Inferior parietal cortex (tissue), 1 donor: ENCODE results near the gene SKAP2.
"Not testable (repeated sequence)": the region's sequence is repeated elsewhere in the genome, so short reads cannot be mapped to it uniquely, and the experiment has no call there.

Experiments
- DNase-seq: peaks from one replicate; pipeline ENCODE4 v3.0.0-alpha.2; 2016; ENCODE audit errors: extremely low spot score

The SKAP2 gene

DNA sequence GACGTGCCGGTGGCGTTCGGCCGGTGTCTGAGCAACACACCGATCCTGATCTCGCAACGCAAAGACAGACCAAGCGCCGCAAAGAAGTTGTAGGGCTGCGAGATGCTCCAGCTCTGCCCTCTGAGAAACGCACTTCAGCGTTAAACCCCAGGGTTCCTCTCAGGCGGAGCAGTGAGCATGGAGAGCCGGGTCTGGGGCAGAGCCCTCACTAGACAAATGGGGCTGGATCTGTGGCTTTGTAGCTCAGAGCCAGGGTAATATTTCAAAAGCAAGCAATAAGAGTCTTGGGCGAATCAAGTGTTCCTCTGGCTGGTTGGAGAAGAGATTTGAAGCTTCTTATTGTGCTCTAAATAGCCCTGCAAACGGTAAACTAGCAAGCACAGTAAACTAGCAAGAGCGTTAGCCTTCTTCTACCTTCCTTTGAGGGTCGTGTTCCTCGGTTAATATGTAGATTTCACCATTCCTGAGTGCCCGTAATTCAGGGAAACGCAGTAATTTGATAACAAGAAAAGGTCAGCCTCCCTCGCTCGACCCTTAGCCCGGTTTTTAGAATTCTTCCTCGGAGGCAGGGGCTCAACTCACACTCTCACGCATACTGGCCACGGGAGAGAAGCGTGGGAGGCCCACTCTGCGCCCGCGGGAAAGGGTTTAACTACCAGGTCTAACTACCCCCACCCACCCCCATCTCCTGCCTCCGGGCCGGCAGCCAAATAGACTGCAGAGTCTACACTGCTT, 6.7 kb downstream of the SKAP2 start:
- no peak for DNase-seq

DNA sequence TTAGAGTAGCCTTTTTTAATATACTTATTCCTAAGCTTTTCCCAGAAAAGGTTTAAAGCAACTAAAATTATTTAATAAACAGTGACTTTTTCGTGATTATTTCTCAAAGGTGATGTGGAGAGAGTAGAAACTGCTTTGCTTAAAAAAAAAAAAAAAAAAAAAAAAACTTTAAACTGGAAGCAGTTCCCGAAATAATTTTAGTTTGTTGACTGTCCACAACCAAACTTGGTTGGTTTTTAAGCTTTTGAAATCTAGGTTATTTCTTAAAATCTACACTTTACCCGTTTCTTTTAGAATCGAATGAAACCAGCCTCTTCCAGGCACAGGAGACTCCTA, 7.3 kb downstream of the SKAP2 start:
- DNase-seq, result no peak

DNA sequence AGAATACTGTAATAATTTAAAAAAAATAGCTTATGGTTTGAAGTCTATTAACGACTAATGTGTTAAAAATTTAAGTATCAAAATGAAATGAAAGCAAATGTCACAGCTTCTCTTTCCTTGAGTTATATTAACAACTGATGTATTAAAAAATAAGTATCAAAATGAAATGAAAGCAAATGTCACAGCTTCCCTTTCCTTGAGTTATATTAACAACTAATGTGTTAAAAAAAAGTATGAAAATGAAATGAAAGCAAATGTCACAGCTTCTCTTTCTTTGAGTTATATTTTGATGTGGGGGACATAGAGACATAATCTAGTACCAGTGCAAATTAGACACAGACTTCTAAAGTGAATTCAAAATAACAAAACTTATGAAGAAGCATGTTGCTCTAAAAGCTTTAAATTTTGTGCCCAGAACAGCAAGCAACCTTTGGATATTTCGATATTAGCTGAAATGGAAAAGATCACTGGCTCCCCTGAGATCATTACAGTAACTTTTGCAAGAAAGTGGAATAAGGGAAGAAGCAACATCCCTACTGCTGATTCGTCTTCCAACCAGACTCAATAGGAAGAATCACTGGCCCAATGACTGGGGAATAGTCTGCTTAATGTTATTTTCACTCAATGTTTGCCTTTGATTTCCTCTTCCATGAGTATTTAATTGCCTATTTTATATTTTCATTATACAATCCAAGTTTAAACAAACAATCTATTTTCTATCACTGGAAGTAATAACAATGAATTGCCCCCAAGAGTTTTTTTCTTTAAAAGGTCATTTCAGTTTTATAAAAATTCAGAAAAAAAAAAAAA, 8.0 kb downstream of the SKAP2 start:
- DNase-seq, result no peak

DNA sequence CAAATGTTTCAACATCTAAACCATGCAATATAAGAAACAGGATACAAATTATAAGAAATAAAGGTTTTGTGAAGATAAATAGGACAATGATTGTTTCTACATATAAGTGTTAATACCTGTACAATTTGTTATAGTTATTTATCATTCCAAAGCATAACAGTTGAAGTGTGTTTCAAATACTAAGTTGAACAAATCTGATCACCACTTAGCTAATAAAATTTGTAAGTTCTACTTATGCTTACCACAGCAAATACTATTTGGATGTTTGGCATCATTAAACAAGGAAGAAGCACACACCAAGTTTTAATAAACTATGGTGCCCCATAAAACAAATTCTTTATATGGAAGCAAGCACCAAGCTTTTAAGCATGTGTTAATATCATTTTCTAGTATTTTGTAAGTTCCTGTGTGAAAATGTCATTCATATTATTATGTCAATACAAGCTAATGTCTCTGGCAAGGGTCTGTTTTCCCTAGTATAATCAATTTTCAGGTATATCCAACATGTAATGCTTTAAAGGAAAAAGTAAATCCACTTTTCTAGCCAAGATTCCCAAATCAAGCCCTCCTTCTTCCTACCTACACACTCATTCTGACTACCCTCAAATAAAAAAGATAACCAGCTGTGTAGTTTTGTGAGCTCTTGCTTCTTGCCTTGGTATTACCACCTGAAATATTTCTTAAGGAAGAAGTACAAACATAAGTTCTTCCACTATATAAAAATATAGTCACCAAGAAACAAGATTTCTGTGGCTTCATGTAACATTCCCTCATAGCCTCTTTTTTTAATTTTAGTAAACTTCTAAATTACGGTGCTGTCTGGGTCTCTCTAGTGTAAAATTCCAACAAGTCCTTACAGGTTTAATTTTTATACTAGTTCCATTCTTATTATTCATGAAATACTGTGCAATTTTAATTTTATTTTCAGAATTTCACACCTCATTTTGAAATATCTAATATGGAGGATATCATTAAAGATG, 9.2 kb downstream of the SKAP2 start:
- no peak for DNase-seq

DNA sequence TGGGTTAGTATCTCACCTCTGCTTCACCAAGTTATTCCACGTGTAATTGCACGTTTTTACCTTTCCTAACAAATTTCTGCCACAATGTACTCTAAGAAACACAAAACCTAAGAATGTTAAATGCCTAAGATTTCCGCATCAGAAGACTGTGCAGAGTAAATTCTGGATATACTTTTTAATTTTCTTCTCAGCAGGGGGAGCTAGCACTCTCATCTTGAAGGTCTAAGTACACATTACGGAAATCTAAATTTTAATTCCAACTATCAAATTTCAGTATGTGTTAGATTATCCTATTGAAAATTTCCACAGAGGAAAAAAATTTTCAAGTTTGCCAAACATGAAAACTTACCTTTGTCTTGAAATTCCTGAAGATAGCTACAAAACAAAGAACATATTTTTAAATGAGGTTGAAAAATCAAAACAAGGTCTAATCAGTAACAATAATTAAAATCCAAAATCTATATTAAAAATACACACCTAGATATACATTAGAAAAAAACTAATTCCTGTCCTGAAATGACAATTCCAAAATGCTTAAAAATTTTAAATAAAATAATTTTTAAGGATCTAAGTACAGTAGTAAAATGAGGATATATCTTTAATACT, 10.5 kb downstream of the SKAP2 start:
- DNase-seq, result peak; percentile 63

DNA sequence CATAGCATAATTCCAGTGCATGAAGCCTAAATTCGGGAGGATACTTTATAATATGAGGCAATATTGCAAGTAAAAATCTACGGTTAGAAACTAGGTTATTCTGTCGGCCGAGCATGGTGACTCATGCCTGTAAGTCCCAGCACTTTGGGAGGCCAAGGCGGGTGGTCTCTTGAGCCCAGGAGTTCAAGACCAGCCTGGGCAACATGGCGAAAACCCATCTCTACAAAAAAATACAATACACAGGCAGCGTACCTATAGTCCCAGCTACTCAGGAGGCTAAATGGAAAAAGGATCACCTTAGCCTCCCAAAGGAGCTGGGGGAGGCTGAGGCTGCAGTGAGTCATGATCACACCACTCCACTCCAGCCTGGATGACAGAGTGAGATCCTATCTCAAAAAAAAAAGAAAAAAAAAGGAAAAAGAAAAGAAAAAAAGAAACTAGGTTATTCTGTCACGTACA, 14.2 kb downstream of the SKAP2 start:
- no peak for DNase-seq

DNA sequence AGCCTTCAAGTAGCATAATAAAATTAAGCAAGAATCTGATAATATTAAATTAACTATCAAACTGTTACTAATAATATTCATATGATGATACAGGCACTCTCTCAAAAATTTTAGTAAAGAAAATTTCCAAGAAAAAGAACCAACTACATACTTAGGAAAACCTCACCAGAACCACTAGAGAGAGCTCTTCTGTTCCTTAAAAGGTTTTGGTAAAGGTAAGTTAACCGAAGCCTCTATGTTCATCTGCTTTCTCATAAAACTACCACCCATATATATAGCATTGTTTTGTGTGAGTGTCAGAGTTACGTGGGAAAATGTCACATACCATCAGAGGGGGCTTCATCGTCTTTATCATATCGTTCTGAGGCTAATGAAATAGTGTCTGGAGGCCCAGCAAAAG, 20.7 kb downstream of the SKAP2 start:
- no peak for DNase-seq

DNA sequence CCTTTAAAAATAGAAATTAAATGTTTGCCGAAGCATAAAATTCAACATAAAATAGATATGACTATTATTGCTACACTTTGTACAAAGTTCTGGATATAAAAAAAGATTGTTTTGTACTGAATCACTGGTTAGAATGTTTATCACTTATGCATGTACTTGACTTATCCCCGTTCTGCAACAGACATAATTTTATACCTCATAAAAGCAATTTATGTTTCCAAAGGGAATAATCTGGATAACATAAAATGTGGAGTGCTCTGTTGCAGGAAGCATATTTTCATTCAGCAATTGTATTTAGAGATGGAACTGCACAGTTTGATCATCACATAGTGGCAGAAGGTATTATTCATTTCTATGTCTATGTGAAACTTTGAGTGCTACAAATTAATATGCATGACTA, 21.5 kb downstream of the SKAP2 start:
- no peak for DNase-seq

DNA sequence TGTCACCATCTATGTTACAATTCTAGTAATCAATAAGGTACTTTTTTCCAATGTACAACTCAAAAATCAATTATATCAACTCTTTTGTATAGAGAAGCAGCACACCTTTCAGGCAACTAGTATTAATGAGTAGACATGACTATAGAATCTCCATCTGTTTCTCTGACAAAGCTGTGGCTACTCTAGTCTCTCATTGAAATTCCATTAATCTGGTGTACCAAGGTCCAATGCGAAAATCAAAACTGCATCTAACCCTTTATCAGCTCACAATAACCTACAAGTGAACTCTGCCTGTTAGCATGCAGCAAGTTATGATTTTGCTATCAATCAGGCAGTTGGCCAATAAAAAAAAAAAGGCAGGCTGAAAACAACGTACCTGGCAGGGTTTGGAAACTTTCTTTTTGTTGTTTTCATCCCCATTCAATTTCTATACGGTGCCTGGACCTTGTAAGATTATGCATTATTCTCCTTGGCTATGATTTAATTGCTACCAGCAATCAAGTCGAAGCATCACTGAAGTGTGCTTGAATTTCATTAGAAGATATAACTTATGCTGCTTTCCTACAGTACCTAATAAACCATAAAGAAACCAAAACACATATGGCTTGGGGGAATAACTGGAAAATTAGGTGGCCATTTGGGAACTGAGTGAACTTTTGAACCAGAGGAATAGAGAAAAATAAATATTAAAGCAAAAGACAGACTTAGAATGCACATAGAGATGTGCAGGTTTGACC, 23.2 kb downstream of the SKAP2 start:
- no peak for DNase-seq

DNA sequence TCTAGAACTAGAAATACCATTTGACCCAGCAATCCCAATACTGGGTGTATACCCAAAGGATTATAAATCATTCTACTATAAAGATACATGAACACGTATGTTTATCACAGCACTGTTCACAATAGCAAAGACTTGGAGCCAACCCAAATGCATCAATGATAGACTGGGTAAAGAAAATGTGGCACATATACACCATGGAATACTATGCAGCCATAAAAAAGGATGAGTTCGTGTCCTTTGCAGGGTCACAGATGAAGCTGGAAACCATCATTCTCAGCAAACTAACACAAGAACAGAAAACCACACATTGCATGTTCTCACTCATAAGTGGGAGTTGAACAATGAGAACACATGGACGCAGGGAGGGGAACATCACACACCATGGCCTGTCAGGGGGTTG, 27.6 kb downstream of the SKAP2 start:
- not testable (repeated sequence) for DNase-seq

DNA sequence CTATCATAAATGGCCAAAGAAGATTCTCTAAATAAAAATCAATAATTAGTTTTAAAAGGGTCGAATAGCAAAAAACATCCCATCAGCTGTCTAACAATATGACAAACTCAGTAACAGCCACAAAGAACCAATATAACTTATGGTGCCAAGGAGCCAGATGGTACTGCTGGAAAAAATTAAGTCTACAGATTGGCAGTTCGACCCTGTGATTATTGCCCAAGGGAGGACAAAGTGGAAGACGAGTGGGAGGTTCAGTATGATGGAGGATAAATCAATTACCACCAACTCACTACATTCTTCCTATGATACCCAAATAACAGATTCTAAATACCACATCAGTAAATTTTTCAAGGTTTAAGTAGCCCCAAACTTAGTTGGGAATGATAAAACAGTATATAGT, 49.0 kb downstream of the SKAP2 start:
- no peak for DNase-seq

DNA sequence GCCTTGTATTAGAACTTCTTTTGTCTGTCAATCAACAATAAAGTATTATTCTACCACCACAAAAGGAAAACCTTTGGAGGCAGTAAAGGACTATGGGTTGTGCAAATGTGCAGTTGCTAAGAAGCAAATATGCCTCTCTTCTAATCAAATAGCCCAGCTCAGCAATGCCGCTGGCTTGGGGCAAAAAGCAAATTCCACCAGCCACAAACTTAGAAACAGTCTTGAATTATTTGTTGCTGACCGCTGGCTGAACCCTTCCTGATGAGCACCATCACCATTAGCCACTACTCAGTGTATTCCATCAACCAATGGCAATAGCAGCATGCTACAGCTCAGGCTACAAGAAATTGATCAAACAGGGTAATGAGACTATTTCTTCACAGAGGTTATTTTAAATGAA, 51.0 kb downstream of the SKAP2 start:
- DNase-seq, result no peak

DNA sequence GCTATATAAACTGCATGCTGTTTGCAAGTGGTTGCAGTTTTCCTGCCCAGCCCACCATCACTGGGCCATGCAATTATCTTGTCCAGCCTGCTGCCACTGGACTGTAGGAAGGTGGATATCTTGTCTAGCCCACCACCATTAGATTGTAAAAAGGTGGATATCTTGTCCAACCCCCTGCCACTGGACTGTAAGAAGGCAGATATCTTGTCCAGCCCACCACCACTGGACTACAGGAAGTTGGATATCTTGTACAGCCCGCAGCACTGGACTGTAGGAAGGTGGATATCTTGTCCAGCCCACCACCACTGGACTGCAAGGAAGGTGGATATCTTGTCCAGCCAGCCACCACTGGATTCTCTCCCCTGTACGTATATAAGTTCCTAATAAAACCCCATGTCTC, 69.8 kb downstream of the SKAP2 start:
- DNase-seq, result no peak

DNA sequence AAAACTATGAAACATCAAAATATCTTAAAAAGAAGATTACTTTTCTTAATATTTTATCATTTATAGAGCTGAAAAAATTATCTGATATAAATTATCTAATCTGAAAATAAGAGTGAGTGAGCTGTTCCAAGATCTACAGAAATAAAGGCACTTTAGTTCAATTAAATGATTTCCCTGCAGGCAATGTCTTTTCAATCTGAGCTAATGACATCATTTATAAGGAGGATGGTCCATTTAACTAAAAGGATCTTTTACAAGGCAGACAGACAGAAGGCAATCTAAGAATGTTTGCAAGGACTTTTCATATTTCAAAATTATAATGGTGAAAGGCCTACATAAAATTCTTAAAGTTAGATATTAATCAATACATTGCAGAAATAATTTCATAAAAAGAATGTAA, 71.8 kb downstream of the SKAP2 start:
- DNase-seq, result no peak

DNA sequence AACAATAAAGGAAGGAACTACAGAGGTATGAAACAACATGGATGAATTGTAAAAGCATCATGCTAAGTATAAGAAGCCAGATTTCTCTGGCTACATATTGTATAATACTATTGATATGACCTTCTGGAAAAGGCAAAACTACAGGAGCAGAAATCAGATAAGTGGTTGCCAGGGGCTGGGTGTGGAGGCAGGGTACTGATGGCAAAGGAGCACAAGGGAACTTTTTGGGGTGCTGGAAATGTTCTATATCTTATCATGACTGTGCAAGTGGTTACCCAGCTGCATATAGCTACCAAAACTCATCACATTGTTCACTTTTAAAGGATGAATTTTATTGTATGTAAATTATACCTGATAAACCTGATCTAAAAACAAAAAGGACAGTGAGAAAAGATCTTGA, 72.4 kb downstream of the SKAP2 start:
- DNase-seq, result no peak

DNA sequence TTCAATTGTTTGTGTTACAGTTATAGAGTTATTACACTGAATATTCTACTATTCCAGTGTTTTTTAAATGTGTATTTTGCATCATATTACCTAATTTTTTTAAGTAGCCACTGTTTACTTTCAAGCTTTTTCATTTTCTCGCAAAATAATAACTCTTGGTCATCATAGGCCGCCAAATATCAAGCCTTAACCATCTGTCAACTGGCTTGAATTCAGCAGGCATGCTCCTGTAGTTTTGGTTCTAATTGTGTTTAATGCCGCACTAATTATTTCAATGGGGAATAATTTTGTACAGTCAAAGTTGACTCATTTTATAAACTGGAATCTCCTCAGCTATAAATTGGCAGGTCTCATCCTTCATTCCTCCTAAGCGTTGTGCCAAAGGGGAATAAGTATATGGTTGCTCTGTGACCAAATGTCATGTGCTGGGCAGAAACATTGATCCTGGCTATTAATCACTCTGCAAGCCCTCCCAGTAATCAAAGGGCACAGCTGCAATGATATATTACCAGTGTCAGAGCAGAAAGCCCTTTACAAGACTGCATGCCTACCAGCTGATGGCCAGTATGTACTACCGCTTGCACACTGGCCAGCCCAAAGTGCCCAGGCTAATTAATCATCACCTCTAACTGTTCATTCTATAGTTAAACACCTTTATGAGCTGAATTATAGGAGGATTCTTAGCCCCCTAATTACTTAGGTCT, 74.8 kb downstream of the SKAP2 start:
- no peak for DNase-seq

DNA sequence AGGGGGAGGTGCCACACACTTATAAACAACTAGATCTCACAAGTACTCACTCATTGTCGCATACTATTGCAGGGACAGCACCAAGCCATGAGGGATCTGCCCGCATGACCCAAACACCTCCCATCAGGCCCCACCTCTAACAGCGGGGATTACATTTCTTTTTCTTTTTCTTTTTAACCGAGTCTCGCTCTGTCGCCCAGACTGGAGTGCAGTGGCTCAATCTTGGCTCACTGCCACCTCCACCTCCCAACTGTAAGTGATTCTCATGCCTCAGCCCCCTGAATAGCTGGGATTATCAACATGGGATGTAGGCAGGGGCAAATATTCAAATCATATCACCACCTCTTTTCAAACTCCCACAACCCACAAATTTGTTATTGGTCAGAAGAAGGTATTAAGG, 76.7 kb downstream of the SKAP2 start:
- no peak for DNase-seq

DNA sequence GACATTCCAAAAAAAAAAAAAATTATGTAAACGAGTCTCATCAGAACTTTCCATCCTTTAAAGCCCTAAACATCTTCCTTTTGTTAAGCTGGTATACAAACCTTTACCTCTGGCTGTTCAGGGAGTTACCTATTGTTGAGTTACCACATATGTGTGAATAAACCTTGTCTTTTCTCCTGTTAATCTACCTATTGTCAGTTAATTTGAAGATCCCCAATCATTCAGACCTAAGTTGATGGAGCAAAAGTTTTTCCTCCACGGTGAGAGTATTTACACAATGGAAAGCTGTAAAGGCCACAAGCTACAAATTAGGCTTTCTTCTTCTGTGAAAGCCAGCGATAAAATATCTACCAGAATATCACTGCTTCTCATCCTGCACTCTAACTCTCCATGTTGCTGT, 80.3 kb downstream of the SKAP2 start:
- no peak for DNase-seq

DNA sequence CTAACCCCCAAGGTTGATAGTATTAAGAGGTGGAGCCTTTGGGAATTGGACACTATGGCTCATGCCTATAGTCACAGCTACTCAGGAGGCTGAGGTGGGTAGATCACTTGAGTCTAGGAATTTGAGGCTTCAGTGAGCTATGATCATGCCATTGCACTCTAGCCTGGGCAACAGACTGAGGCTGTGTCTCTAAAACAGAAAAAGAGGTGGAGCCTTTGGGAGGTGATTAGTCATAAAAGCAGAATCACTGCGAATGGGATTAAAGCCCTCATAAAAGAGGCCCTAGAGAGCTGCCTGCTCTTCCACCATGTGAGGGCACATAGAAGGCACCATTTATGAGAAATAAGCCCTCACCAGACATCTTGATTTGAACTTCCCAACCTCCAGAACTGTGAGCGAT, 81.9 kb downstream of the SKAP2 start:
- no peak for DNase-seq

DNA sequence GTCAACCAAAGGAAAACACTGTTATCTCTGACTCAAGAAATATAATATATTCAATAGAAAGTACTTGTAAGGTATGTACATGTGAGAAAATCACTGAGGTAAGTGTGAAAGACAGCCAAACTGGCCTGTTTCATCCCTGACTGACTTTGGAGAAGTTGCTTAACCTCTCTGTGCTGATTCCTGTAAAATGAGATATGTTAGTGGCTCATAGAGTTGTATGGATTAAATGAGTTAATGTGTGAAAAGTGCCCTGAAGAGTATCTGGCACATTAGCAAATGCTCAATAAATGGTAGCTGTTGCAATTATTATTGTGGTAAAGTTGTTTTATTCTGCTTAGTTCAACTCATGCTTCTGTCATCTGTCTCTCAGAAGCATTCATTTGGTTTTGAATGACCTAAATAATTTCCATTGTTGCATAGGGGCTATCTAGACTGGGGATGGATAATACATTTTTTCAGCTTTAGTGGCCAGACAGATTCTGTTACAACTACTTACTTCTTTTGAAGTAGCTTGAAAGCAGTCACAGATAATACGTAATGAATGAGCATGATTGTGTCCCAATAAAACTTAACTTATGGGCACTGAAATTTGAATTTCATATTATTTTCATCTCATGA, 84.3 kb downstream of the SKAP2 start:
- DNase-seq, result no peak
